Ishikawa (cell line): ENCODE results near the gene TBC1D2B.

Experiments used
- CREB1 ChIP-seq: IDR thresholded peaks from 2 replicates; pipeline ENCODE4 v1.6.1; 2012; ENCODE audit warnings: low read depth
- FOXM1 ChIP-seq: IDR thresholded peaks from 2 replicates; pipeline ENCODE4 v1.6.1; 2012; ENCODE audit warnings: low read depth, borderline replicate concordance
- TAF1 ChIP-seq: IDR thresholded peaks from 2 replicates; pipeline ENCODE4 v1.6.1; 2012; ENCODE audit warnings: low read depth, mild to moderate bottlenecking
- TF ChIP-seq, protein P1 (sequence below): IDR thresholded peaks from 2 replicates; pipeline ENCODE4 v1.6.1; 2012
- TF ChIP-seq, protein P2 (sequence below): IDR thresholded peaks from 2 replicates; pipeline ENCODE4 v1.6.1; 2012; ENCODE audit warnings: low read depth, mild to moderate bottlenecking

DNA sequence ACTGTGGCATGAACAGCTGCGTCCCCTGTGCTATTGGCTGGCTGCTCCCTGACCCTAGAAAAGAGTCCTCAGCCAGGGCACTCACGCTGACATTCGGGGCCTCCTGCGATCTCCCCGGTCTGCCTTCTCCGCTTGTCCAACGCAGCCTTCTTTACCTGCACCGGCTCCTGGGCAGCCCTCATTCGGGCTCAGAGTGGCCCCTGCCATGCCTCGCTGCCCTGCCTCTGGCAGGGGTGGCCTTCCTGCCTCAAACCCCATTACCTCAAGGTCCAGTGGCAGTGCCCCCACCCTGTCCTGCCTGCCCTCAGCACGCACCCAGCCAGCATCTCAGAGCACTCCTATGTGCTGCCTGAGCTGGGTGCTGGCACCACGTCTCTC, 86.5 kb downstream of the TBC1D2B start:
- TF ChIP-seq, protein P1, sequence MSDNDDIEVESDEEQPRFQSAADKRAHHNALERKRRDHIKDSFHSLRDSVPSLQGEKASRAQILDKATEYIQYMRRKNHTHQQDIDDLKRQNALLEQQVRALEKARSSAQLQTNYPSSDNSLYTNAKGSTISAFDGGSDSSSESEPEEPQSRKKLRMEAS: no peak
- TF ChIP-seq TAF1 (no peak), FOXM1 (no peak), CREB1 (no peak)
- TF ChIP-seq, protein P2, sequence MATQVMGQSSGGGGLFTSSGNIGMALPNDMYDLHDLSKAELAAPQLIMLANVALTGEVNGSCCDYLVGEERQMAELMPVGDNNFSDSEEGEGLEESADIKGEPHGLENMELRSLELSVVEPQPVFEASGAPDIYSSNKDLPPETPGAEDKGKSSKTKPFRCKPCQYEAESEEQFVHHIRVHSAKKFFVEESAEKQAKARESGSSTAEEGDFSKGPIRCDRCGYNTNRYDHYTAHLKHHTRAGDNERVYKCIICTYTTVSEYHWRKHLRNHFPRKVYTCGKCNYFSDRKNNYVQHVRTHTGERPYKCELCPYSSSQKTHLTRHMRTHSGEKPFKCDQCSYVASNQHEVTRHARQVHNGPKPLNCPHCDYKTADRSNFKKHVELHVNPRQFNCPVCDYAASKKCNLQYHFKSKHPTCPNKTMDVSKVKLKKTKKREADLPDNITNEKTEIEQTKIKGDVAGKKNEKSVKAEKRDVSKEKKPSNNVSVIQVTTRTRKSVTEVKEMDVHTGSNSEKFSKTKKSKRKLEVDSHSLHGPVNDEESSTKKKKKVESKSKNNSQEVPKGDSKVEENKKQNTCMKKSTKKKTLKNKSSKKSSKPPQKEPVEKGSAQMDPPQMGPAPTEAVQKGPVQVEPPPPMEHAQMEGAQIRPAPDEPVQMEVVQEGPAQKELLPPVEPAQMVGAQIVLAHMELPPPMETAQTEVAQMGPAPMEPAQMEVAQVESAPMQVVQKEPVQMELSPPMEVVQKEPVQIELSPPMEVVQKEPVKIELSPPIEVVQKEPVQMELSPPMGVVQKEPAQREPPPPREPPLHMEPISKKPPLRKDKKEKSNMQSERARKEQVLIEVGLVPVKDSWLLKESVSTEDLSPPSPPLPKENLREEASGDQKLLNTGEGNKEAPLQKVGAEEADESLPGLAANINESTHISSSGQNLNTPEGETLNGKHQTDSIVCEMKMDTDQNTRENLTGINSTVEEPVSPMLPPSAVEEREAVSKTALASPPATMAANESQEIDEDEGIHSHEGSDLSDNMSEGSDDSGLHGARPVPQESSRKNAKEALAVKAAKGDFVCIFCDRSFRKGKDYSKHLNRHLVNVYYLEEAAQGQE: no peak
